ENCODE results near the gene LCP1.
"Not testable (repeated sequence)": the region's sequence is repeated elsewhere in the genome, so short reads cannot be mapped to it uniquely, and the experiment has no call there.

Gene LCP1

GRCh38 chr13:46181840-46182490, at the start of gene LCP1:
Gene LCP1, minus strand, starts transcription at chr13:46182177. Its CDS starts 22,515 bp downstream, at chr13:46159662.
- peak; percentile 56 for DNase-seq (ENCODE audit: low read depth, low spot score)

DNA sequence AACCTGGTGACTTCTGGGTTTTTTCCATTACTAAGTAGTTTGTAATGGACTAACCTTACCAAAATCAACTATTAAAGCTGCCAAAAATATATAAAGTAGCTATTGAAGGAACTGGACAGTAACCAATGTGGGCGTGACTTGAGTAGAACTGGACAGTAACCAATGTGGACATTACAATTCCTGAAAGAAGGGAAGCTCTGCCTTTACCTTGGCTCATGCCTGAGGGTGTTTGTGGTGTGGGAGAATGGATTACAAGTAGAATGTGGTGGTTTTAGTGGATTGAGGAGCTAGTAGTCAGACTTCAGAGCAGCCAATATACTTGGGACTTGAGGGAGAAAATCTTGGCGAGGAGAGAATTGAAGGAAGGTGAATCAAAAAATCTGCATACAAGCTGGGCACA, 47.3 kb upstream of the LCP1 start:
- no peak for DNase-seq (ENCODE audit: low read depth, low spot score)

- DNase-seq (ENCODE audit: low read depth, low spot score): not testable (repeated sequence)
Measured at GRCh38 chr13:46220234-46220633, 38.3 kb upstream of the LCP1 start.

- DNase-seq (ENCODE audit: low read depth, low spot score): not testable (repeated sequence)
Measured at GRCh38 chr13:46214741-46215140, 32.8 kb upstream of the LCP1 start.

- no peak for DNase-seq (ENCODE audit: low read depth, low spot score)
Measured at GRCh38 chr13:46213242-46213641, 31.3 kb upstream of the LCP1 start.

GRCh38 chr13:46211483-46212351, 29.7 kb upstream of the LCP1 start, which contains the start of gene LRRC63:
Gene LRRC63, plus strand, starts transcription at chr13:46211928. Its CDS starts 1,107 bp downstream, at chr13:46213035.
- peak; percentile 56 for DNase-seq (ENCODE audit: low read depth, low spot score)

DNA sequence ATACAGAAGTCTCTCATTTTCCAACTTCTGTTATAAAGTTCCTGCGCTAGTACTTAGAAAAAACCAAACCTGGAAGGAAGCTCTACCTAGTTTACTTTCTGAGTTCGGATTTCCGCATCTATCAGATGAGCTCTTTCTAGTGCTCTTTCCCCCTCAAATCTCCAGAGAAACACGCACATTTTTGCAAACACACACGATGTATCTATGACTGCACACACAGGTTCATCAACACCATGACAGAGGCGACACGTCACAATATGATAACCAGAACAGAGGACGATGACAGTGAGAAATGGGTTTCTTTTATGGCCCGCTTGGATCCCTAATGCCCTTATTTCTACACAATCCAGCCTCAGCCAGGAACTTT, 29.1 kb upstream of the LCP1 start:
- DNase-seq (ENCODE audit: low read depth, low spot score): no peak

- no peak for DNase-seq (ENCODE audit: low read depth, low spot score)
Measured at GRCh38 chr13:46210362-46211083, 28.5 kb upstream of the LCP1 start.

DNA sequence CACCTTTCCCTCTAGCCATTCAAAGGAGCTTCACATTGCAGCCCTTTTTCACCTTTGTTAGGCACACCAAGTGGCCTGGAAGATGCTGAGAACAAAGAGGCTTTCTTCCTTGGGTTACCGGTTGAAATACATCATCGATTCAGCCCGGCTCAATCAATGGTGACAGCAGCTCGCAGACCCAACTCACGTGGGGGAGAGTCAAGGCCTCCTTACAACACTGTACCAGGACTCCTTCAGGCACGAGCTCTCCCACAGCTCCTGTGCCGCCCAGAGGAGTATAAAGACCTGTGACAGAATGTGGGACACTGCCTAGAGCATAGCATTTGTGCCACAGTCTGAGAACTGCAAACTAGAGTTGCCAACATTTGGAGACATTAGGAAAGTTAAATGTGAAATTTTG, 25.9 kb upstream of the LCP1 start:
- DNase-seq (ENCODE audit: low read depth, low spot score): no peak

GRCh38 chr13:46206143-46206542, 24.2 kb upstream of the LCP1 start:
- no peak for DNase-seq (ENCODE audit: low read depth, low spot score)

- no peak for DNase-seq (ENCODE audit: low read depth, low spot score)
Measured at GRCh38 chr13:46202966-46203365, 21.0 kb upstream of the LCP1 start.

- DNase-seq (ENCODE audit: low read depth, low spot score): no peak
Measured at GRCh38 chr13:46202188-46202795, 20.3 kb upstream of the LCP1 start.

DNA sequence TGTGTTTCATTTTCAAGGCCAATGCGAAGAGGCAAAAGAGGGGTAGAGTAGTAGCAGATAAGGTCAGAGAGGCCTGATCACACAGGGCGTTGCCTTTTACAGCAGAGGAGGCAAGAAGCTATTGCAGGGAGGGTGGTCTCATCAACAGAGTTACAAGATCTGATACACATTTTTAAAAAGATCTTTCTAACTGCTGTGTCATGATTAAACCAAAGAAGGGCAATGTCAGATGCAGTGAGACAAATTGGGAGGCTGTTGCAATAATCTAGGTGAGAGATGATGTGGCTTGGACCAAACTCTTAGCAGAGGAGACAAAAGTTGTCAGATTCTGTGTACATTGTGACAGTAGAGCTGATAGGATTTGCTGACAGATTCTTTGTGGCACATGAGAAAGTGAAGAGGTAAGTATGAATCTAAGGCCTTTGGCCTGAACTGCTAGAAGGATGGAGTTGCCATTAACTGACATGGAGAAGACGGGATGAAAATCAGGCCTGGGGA, 16.8 kb upstream of the LCP1 start:
- no peak for DNase-seq (ENCODE audit: low read depth, low spot score)

DNA sequence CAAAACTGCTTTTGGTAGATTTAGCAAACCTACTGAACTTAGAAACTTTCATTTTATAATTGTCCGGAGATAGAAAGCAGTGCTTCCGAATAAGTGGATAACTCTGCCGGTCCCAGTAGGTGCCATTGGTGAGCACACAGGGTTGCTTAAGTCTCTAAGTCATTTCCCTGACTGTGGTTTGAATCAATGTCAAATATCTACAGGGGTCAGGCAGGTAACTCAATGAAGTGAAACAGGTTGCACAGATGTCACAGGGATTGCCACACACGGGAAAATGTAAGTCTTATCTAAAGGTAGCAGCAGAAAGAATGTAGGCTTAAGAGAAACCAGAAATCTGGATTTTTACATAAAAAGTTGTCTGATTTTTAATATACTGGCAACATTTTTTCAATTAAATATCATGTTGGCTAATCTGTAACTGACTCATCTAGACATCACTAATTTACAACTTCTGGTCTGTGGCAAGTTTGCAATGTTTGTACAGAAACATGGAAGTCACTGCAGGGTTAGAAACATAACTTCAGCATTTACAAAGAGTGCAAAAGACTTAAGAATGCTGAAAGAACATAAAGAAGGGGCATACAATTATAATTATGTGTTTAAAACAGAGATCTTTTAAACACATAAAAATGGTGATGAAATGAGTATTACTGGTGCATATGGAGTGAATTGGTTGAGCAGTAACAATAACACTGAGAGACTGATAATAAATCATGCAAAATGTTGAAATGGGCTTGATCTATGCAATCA, 15.5 kb upstream of the LCP1 start:
- DNase-seq (ENCODE audit: low read depth, low spot score): no peak

DNA sequence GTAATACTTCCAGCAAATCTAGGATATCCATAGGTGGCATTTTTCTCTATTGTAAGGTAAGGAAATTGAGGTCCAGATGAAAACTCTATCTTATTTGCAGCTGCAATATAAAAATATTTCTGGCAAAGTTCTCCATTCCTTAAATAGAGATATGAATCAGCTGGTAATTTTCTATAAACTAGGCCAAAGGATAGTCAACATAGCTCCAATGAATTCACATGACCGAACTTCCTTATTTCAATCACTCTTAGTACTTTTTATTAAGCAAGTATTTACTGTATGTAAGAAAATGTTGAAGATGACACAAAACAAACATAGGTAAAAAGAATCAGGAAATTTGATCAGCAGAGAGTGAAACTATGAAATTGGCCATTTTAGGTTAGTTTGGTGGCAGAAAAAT, 13.0 kb upstream of the LCP1 start:
- DNase-seq (ENCODE audit: low read depth, low spot score): no peak

- DNase-seq (ENCODE audit: low read depth, low spot score): no peak
Measured at GRCh38 chr13:46192412-46192811, 10.4 kb upstream of the LCP1 start.

DNA sequence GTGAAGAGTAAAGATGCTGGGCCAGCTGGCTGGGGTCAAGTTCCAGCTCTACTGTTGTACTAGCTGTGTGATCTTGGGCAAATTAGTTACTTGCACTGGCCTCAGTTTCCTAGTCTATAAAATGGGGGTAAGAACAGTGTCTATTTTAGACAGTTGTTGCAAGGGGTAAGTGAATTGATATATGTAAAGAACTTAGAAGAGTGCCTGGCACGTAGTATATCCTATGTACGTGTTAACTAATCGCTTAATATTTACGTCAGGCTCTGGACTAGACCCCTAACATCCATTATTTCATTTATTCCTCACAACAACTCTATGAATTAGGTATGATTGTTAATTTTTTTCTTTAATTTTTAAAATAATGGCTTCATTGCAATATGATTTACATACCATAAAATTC, 3.7 kb upstream of the LCP1 start:
- DNase-seq (ENCODE audit: low read depth, low spot score): no peak

DNA sequence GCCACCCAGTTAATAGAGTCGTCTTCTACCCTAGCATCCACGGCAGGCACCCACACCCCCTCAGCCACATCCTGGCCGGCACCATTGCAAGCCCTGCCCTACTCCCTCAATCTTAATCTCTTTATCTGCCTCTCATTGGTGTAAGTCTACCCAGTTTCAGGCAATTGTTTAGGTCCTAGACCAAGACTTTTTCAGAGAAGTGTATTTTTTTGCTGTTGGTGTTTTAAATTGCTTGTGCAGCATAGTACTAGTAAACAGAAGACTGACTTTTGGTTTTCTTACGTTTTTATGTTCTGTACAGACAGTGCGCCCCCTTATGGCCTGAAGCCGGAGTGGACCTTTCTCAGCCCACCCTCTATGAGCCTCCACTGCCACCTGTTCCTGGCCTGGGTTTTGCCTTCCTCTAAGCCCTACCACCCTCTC, 2.3 kb upstream of the LCP1 start:
- DNase-seq (ENCODE audit: low read depth, low spot score): peak; percentile 51

GRCh38 chr13:46183018-46183946, 1.3 kb upstream of the LCP1 start:
- no peak for DNase-seq (ENCODE audit: low read depth, low spot score)

- no peak for DNase-seq (ENCODE audit: low read depth, low spot score)
Measured at GRCh38 chr13:46182491-46182877, 507 bp upstream of the LCP1 start.
